ENCODE data around the gene MBP.

Gene MBP

GRCh38 chr18:76938619-76939018, 194.0 kb downstream of the MBP start:
- TF ChIP-seq CTCF (IDR thresholded peaks at IDR 0.05; ENCODE audit: control insufficient read depth, extremely low read depth, insufficient read depth), result no peak
- H3K4me3 ChIP-seq (ENCODE audit: low read depth, low read length), result no peak overlapping the region
- DNase-seq (ENCODE audit: low read depth), result no peak

GRCh38 chr18:76937597-76937996, 195.0 kb downstream of the MBP start:
- H3K4me3 ChIP-seq (ENCODE audit: low read depth, low read length), result no peak overlapping the region
- no peak for DNase-seq (ENCODE audit: low read depth)
- TF ChIP-seq CTCF (IDR thresholded peaks at IDR 0.05; ENCODE audit: control insufficient read depth, extremely low read depth, insufficient read depth), result no peak

GRCh38 chr18:76936877-76937276, 195.7 kb downstream of the MBP start:
- H3K4me3 ChIP-seq (ENCODE audit: low read depth, low read length), result no peak overlapping the region
- no peak for DNase-seq (ENCODE audit: low read depth)
- TF ChIP-seq CTCF (IDR thresholded peaks at IDR 0.05; ENCODE audit: control insufficient read depth, extremely low read depth, insufficient read depth), result no peak

GRCh38 chr18:76935722-76936337, 196.8 kb downstream of the MBP start:
- no peak for TF ChIP-seq CTCF (IDR thresholded peaks at IDR 0.05; ENCODE audit: control insufficient read depth, extremely low read depth, insufficient read depth)
- no peak for DNase-seq (ENCODE audit: low read depth)
- H3K4me3 ChIP-seq (ENCODE audit: low read depth, low read length), result no peak overlapping the region

GRCh38 chr18:76932026-76932819, 200.4 kb downstream of the MBP start:
- no peak overlapping the region for H3K4me3 ChIP-seq (ENCODE audit: low read depth, low read length)
- no peak for TF ChIP-seq CTCF (IDR thresholded peaks at IDR 0.05; ENCODE audit: control insufficient read depth, extremely low read depth, insufficient read depth)
- no peak for DNase-seq (ENCODE audit: low read depth)

- DNase-seq (ENCODE audit: low read depth), result no peak
- no peak for TF ChIP-seq CTCF (IDR thresholded peaks at IDR 0.05; ENCODE audit: control insufficient read depth, extremely low read depth, insufficient read depth)
- no peak overlapping the region for H3K4me3 ChIP-seq (ENCODE audit: low read depth, low read length)
Measured at GRCh38 chr18:76931171-76931570, 201.4 kb downstream of the MBP start.
